ENCODE measurements around the gene CCHCR1. TPM values are rescaled to one million over a fixed set of nuclear protein-coding genes. Genes with fewer than 3 reads are reported as not detected.

Gene CCHCR1
- total and polyA plus RNA-seq, 2 of the 8 experiments (the other 6 are each of a cell fraction or from before 2014, with no cell fraction given): 20.9 to 38.0 TPM

GRCh38 chr6:31125586-31126363 is 31.8 kb downstream of the CCHCR1 start (continued):
- TF ChIP-seq, protein P1, sequence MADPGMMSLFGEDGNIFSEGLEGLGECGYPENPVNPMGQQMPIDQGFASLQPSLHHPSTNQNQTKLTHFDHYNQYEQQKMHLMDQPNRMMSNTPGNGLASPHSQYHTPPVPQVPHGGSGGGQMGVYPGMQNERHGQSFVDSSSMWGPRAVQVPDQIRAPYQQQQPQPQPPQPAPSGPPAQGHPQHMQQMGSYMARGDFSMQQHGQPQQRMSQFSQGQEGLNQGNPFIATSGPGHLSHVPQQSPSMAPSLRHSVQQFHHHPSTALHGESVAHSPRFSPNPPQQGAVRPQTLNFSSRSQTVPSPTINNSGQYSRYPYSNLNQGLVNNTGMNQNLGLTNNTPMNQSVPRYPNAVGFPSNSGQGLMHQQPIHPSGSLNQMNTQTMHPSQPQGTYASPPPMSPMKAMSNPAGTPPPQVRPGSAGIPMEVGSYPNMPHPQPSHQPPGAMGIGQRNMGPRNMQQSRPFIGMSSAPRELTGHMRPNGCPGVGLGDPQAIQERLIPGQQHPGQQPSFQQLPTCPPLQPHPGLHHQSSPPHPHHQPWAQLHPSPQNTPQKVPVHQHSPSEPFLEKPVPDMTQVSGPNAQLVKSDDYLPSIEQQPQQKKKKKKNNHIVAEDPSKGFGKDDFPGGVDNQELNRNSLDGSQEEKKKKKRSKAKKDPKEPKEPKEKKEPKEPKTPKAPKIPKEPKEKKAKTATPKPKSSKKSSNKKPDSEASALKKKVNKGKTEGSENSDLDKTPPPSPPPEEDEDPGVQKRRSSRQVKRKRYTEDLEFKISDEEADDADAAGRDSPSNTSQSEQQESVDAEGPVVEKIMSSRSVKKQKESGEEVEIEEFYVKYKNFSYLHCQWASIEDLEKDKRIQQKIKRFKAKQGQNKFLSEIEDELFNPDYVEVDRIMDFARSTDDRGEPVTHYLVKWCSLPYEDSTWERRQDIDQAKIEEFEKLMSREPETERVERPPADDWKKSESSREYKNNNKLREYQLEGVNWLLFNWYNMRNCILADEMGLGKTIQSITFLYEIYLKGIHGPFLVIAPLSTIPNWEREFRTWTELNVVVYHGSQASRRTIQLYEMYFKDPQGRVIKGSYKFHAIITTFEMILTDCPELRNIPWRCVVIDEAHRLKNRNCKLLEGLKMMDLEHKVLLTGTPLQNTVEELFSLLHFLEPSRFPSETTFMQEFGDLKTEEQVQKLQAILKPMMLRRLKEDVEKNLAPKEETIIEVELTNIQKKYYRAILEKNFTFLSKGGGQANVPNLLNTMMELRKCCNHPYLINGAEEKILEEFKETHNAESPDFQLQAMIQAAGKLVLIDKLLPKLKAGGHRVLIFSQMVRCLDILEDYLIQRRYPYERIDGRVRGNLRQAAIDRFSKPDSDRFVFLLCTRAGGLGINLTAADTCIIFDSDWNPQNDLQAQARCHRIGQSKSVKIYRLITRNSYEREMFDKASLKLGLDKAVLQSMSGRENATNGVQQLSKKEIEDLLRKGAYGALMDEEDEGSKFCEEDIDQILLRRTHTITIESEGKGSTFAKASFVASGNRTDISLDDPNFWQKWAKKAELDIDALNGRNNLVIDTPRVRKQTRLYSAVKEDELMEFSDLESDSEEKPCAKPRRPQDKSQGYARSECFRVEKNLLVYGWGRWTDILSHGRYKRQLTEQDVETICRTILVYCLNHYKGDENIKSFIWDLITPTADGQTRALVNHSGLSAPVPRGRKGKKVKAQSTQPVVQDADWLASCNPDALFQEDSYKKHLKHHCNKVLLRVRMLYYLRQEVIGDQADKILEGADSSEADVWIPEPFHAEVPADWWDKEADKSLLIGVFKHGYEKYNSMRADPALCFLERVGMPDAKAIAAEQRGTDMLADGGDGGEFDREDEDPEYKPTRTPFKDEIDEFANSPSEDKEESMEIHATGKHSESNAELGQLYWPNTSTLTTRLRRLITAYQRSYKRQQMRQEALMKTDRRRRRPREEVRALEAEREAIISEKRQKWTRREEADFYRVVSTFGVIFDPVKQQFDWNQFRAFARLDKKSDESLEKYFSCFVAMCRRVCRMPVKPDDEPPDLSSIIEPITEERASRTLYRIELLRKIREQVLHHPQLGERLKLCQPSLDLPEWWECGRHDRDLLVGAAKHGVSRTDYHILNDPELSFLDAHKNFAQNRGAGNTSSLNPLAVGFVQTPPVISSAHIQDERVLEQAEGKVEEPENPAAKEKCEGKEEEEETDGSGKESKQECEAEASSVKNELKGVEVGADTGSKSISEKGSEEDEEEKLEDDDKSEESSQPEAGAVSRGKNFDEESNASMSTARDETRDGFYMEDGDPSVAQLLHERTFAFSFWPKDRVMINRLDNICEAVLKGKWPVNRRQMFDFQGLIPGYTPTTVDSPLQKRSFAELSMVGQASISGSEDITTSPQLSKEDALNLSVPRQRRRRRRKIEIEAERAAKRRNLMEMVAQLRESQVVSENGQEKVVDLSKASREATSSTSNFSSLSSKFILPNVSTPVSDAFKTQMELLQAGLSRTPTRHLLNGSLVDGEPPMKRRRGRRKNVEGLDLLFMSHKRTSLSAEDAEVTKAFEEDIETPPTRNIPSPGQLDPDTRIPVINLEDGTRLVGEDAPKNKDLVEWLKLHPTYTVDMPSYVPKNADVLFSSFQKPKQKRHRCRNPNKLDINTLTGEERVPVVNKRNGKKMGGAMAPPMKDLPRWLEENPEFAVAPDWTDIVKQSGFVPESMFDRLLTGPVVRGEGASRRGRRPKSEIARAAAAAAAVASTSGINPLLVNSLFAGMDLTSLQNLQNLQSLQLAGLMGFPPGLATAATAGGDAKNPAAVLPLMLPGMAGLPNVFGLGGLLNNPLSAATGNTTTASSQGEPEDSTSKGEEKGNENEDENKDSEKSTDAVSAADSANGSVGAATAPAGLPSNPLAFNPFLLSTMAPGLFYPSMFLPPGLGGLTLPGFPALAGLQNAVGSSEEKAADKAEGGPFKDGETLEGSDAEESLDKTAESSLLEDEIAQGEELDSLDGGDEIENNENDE (IDR thresholded peaks at IDR 0.05; ENCODE audit: insufficient replicate concordance, low read length): no peak
- TF ChIP-seq RNF2 (IDR thresholded peaks at IDR 0.05; ENCODE audit: borderline replicate concordance, low read depth, low read length, missing control alignments, poor library complexity, severe bottlenecking) (no peak), SAP30 (IDR thresholded peaks at IDR 0.05; ENCODE audit: insufficient read depth, insufficient replicate concordance, low read length) (no peak), TEAD4 (IDR thresholded peaks at IDR 0.05; ENCODE audit: low read depth, low read length) (no peak), JUN (IDR thresholded peaks at IDR 0.05; ENCODE audit: low read depth, low read length) (no peak), CEBPB (IDR thresholded peaks at IDR 0.05; ENCODE audit: low read depth, low read length) (no peak), MAFK (IDR thresholded peaks at IDR 0.05; ENCODE audit: low read depth, low read length) (no peak), ZNF274 (IDR thresholded peaks at IDR 0.05; ENCODE audit: borderline replicate concordance, extremely low read depth, low read length) (no peak), SIN3A (conservative IDR thresholded peaks at IDR 0.05 in 1 of 2, IDR thresholded peaks at IDR 0.05 in 1 of 2; ENCODE audit: low read depth in 1 of 2, low read length in 2 of 2) (no peak), TBP (IDR thresholded peaks at IDR 0.05; ENCODE audit: low read depth, low read length) (no peak)
